ENCODE measurements around the gene ADGRG3. TPM values are rescaled to one million over a fixed set of nuclear protein-coding genes. Genes with fewer than 3 reads are reported as not detected.

The ADGRG3 gene
- total RNA-seq, 1 donor from 2014 or later = not detected

DNA sequence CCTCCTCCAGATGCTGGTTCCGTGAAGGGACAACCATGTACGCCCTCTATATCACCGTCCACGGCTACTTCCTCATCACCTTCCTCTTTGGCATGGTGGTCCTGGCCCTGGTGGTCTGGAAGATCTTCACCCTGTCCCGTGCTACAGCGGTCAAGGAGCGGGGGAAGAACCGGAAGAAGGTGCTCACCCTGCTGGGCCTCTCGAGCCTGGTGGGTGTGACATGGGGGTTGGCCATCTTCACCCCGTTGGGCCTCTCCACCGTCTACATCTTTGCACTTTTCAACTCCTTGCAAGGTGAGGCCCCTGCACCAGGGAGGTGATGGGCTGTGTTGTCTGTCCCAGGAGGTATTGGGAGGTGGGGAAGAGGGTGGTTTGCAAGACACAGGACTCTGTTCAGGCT, 17.5 kb downstream of the ADGRG3 start:
- DNase-seq (ENCODE audit: low read depth) = no peak
- no peaks in the 10 kb centered on the region for H3K4me1 ChIP-seq (ENCODE audit: insufficient read depth, low read length)

GRCh38 chr16:57686577-57686976, 18.5 kb downstream of the ADGRG3 start:
- TF ChIP-seq CTCF (IDR thresholded peaks at IDR 0.05; ENCODE audit: insufficient read depth, low read depth, low read length) (no peak), EZH2 (IDR thresholded peaks at IDR 0.05; ENCODE audit: insufficient read depth, low read length) (no peak)

More for the DNA sequence above, 17.5 kb downstream of the ADGRG3 start:
- Histone ChIP-seq H3K79me2 (ENCODE audit: insufficient read depth, low read length) (no peaks in the 10 kb centered on the region), H4K20me1 (ENCODE audit: insufficient read depth, low read length) (no peaks in the 10 kb centered on the region), H3K27me3 (ENCODE audit: insufficient read depth, low read length) (peaks cover 9% of the 10 kb centered on the region), H3K4me3 (ENCODE audit: insufficient read depth, low read depth, low read length) (no peak overlapping the region), H3K4me2 (ENCODE audit: low read length) (no peak overlapping the region), H3K36me3 (ENCODE audit: insufficient read depth, low read length) (no peaks in the 10 kb centered on the region), H3K27ac (ENCODE audit: low read depth, low read length) (no peak overlapping the region), H2AFZ (ENCODE audit: low read depth, low read length) (no peak overlapping the region), H3K9me3 (ENCODE audit: insufficient read depth, low read depth, low read length) (no peaks in the 10 kb centered on the region), H3K9ac (ENCODE audit: low read length) (no peak overlapping the region)
- no peak overlapping the region for H3K4me3 Mint-ChIP-seq (ENCODE audit: unreplicated experiment)
- H3K27me3 Mint-ChIP-seq (ENCODE audit: low read depth, unreplicated experiment) = peaks cover 45% of the 10 kb centered on the region
- no peaks in the 10 kb centered on the region for H3K36me3 Mint-ChIP-seq (ENCODE audit: low read depth, unreplicated experiment)
- no peak for FAIRE-seq
- no peak for TF ChIP-seq CTCF (IDR thresholded peaks at IDR 0.05; ENCODE audit: insufficient read depth, low read depth, low read length)
- TF ChIP-seq EZH2 (IDR thresholded peaks at IDR 0.05; ENCODE audit: insufficient read depth, low read length) = no peak
- peaks cover 9% of the 10 kb centered on the region for H3K9me3 Mint-ChIP-seq (ENCODE audit: unreplicated experiment)
- H3K27ac Mint-ChIP-seq (ENCODE audit: unreplicated experiment) = no peak overlapping the region
- H3K4me1 Mint-ChIP-seq (ENCODE audit: low read depth, unreplicated experiment) = no peaks in the 10 kb centered on the region

DNA sequence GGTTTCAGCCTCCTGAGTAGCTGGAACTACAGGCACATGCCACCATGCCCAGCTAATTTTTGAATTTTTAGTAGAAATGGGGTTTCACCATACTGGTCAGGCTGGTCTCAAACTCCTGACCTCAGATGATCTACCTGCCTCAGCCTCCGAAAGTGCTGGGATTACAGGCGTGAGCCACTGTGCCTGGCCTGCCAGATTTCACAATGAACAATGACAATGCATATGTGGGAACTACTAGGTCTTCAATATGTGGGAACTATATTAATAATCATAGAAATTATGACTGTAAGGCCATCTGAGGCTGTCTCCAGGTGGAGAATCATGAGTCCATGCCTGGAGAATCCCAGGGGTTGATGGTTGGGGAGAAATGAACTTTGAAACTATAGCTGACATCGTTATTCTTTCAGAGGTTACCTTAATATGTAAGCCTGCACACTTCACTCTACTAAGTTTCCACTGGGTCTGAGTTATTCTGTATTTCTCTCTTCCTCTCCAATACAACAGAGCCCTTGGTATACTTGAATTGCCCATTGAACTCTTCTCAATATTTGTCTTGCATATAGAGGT, 19.3 kb downstream of the ADGRG3 start:
- peaks cover 9% of the 10 kb centered on the region for H3K9me3 Mint-ChIP-seq (ENCODE audit: unreplicated experiment)
- H3K4me1 Mint-ChIP-seq (ENCODE audit: low read depth, unreplicated experiment) = no peaks in the 10 kb centered on the region
- Histone ChIP-seq H3K4me2 (ENCODE audit: low read length) (no peak overlapping the region), H3K4me3 (ENCODE audit: insufficient read depth, low read depth, low read length) (no peak overlapping the region), H3K9me3 (ENCODE audit: insufficient read depth, low read depth, low read length) (no peaks in the 10 kb centered on the region), H4K20me1 (ENCODE audit: insufficient read depth, low read length) (no peaks in the 10 kb centered on the region), H3K9ac (ENCODE audit: low read length) (no peak overlapping the region), H2AFZ (ENCODE audit: low read depth, low read length) (no peak overlapping the region), H3K27ac (ENCODE audit: low read depth, low read length) (no peak overlapping the region), H3K4me1 (ENCODE audit: insufficient read depth, low read length) (no peaks in the 10 kb centered on the region), H3K36me3 (ENCODE audit: insufficient read depth, low read length) (no peaks in the 10 kb centered on the region), H3K27me3 (ENCODE audit: insufficient read depth, low read length) (peaks cover 9% of the 10 kb centered on the region), H3K79me2 (ENCODE audit: insufficient read depth, low read length) (no peaks in the 10 kb centered on the region)
- H3K36me3 Mint-ChIP-seq (ENCODE audit: low read depth, unreplicated experiment) = no peaks in the 10 kb centered on the region
- FAIRE-seq (no peak), DNase-seq (ENCODE audit: low read depth) (no peak)
- no peak for TF ChIP-seq CTCF (IDR thresholded peaks at IDR 0.05; ENCODE audit: insufficient read depth, low read depth, low read length)
- TF ChIP-seq EZH2 (IDR thresholded peaks at IDR 0.05; ENCODE audit: insufficient read depth, low read length) = no peak
- H3K27ac Mint-ChIP-seq (ENCODE audit: unreplicated experiment) = no peak overlapping the region
- no peak overlapping the region for H3K4me3 Mint-ChIP-seq (ENCODE audit: unreplicated experiment)
- peaks cover 49% of the 10 kb centered on the region for H3K27me3 Mint-ChIP-seq (ENCODE audit: low read depth, unreplicated experiment)

More at GRCh38 chr16:57686577-57686976, 18.5 kb downstream of the ADGRG3 start:
- H3K4me3 ChIP-seq (ENCODE audit: insufficient read depth, low read depth, low read length) = no peak overlapping the region
- H3K4me1 Mint-ChIP-seq (ENCODE audit: low read depth, unreplicated experiment) = no peaks in the 10 kb centered on the region
- no peak overlapping the region for H3K4me3 Mint-ChIP-seq (ENCODE audit: unreplicated experiment)
- no peaks in the 10 kb centered on the region for H3K36me3 ChIP-seq (ENCODE audit: insufficient read depth, low read length)
- no peak overlapping the region for H3K4me2 ChIP-seq (ENCODE audit: low read length)
- peaks cover 9% of the 10 kb centered on the region for H3K9me3 Mint-ChIP-seq (ENCODE audit: unreplicated experiment)
- peaks cover 9% of the 10 kb centered on the region for H3K27me3 ChIP-seq (ENCODE audit: insufficient read depth, low read length)
- no peaks in the 10 kb centered on the region for H4K20me1 ChIP-seq (ENCODE audit: insufficient read depth, low read length)
- no peaks in the 10 kb centered on the region for H3K9me3 ChIP-seq (ENCODE audit: insufficient read depth, low read depth, low read length)
- no peak for FAIRE-seq
- H3K27ac ChIP-seq (ENCODE audit: low read depth, low read length) = no peak overlapping the region
- no peak for DNase-seq (ENCODE audit: low read depth)
- H3K27me3 Mint-ChIP-seq (ENCODE audit: low read depth, unreplicated experiment) = peaks cover 44% of the 10 kb centered on the region
- H3K27ac Mint-ChIP-seq (ENCODE audit: unreplicated experiment) = no peak overlapping the region
- no peaks in the 10 kb centered on the region for H3K4me1 ChIP-seq (ENCODE audit: insufficient read depth, low read length)
- H2AFZ ChIP-seq (ENCODE audit: low read depth, low read length) = no peak overlapping the region
- no peak overlapping the region for H3K9ac ChIP-seq (ENCODE audit: low read length)
- no peaks in the 10 kb centered on the region for H3K36me3 Mint-ChIP-seq (ENCODE audit: low read depth, unreplicated experiment)
- no peaks in the 10 kb centered on the region for H3K79me2 ChIP-seq (ENCODE audit: insufficient read depth, low read length)
